A673 (cell line): ENCODE data around the gene TSHR. TPM values are rescaled to one million over a fixed set of nuclear protein-coding genes. Genes with fewer than 3 reads are reported as not detected.

Experiments
- BruUV-seq: library from RNA; stranded (reverse); fragments of 400-500 nt; replicated peaks from 2 replicates; lab custom pipeline; 2021; lab: Mats Ljungman, UMichigan
- CTCF ChIA-PET: fragments of 300-600 bp; sonication (Branson Sonifier 250); formaldehyde crosslinking; loops from one replicate; lab custom pipeline; 2022; ENCODE audit warnings: antibody characterized with exemption; lab: Charles Lee
- POLR2A ChIA-PET: fragments of 300-600 bp; sonication (Branson Sonifier 250); formaldehyde crosslinking; loops from one replicate; lab custom pipeline; 2022; ENCODE audit warnings: antibody characterized with exemption; ENCODE audit not compliant: low non-redundant PET; lab: Charles Lee
- DNase-seq: peaks from one replicate; pipeline ENCODE4 v3.0.0-alpha.2; 2015; ENCODE audit warnings: low spot score
- H3K27ac ChIP-seq: fragments of 200-600 bp; sonication (generic); 2 replicates; pipeline ENCODE4 v1.5.1; 2016; ENCODE audit warnings: mixed run types, low read depth, mild to moderate bottlenecking, mixed read lengths, antibody characterized with exemption, low read length; ENCODE audit not compliant: poor library complexity, severe bottlenecking
- H3K27me3 ChIP-seq: fragments of 200-600 bp; sonication (generic); replicated peaks from 2 replicates; pipeline ENCODE4 v1.6.1; 2017; ENCODE audit warnings: mixed run types, low read depth, mild to moderate bottlenecking, mixed read lengths, antibody characterized with exemption, low read length; ENCODE audit not compliant: insufficient read depth, poor library complexity
- H3K36me3 ChIP-seq: fragments of 200-600 bp; sonication (generic); 2 replicates; pipeline ENCODE4 v1.6.1; 2016; ENCODE audit warnings: mixed run types, mild to moderate bottlenecking, mixed read lengths, antibody characterized with exemption, low read length; ENCODE audit not compliant: insufficient read depth, poor library complexity, severe bottlenecking
- H3K4me1 ChIP-seq: fragments of 200-600 bp; sonication (generic); 2 replicates; pipeline ENCODE4 v1.6.1; 2017; ENCODE audit warnings: mixed run types, mild to moderate bottlenecking, mixed read lengths, antibody characterized with exemption, low read length; ENCODE audit not compliant: insufficient read depth, poor library complexity, severe bottlenecking
- H3K4me3 ChIP-seq: fragments of 200-600 bp; sonication (generic); 2 replicates; pipeline ENCODE4 v1.5.1; 2016; ENCODE audit warnings: low read depth, mixed run types, mild to moderate bottlenecking, mixed read lengths, low read length; ENCODE audit not compliant: poor library complexity, severe bottlenecking
- H3K9me3 ChIP-seq: fragments of 200-600 bp; sonication (generic); 2 replicates; pipeline ENCODE4 v1.6.1; 2016; ENCODE audit warnings: mixed run types, low read depth, mild to moderate bottlenecking, mixed read lengths, antibody characterized with exemption, low read length; ENCODE audit not compliant: poor library complexity, severe bottlenecking
- CTCF ChIP-seq: fragments of 300-800, 200-600 bp; sonication (generic); conservative IDR thresholded peaks from 2 replicates; pipeline ENCODE4 v1.5.1; 2017; ENCODE audit warnings: low read depth, mild to moderate bottlenecking, antibody characterized with exemption, low read length, moderate library complexity, mixed read lengths
- EZH2 ChIP-seq: fragments of 200-600 bp; sonication (generic); IDR thresholded peaks from 2 replicates; pipeline ENCODE4 v1.6.1; 2017; ENCODE audit warnings: borderline replicate concordance, low read depth, mild to moderate bottlenecking, mixed read lengths, antibody characterized with exemption, low read length; ENCODE audit not compliant: poor library complexity, severe bottlenecking
- intact Hi-C: fragments of 100-400 bp; cut with micrococcal nuclease; formaldehyde crosslinking; loops from one replicate; pipeline ENCODE4 v1.10.0; 2022; ENCODE audit not compliant: unreplicated experiment
- total RNA-seq: library from RNA; stranded (reverse); gene quantifications from 2 replicates; pipeline ENCODE4 v1.2.3, GENCODE V29; 2021

The TSHR gene
- total RNA-seq, 1 experiment from 2014 or later = not detected

- no peaks in the 10 kb centered on the region for H3K36me3 ChIP-seq
- DNase-seq = no peak
- no peaks in the 10 kb centered on the region for H3K27me3 ChIP-seq
- intact Hi-C loops = no loop called here
- ChIA-PET CTCF (no interaction called here), POLR2A (no interaction called here)
- no TSS peak for BruUV-seq
- no peak overlapping the region for H3K4me3 ChIP-seq
- H3K4me1 ChIP-seq = no peaks in the 10 kb centered on the region
- no peak overlapping the region for H3K27ac ChIP-seq
- H3K9me3 ChIP-seq = no peaks in the 10 kb centered on the region
- TF ChIP-seq CTCF = no peak
- no peak for TF ChIP-seq EZH2
Observed at GRCh38 chr14:81120501-81120900, 165.1 kb downstream of the TSHR start.

- no peaks in the 10 kb centered on the region for H3K4me1 ChIP-seq
- ChIA-PET CTCF (no interaction called here), POLR2A (no interaction called here)
- TF ChIP-seq EZH2 (no peak), CTCF (no peak)
- BruUV-seq = no TSS peak
- no peak for DNase-seq
- no peaks in the 10 kb centered on the region for H3K27me3 ChIP-seq
- no peak overlapping the region for H3K4me3 ChIP-seq
- no peaks in the 10 kb centered on the region for H3K36me3 ChIP-seq
- intact Hi-C loops = no loop called here
- H3K27ac ChIP-seq = no peak overlapping the region
- no peaks in the 10 kb centered on the region for H3K9me3 ChIP-seq
Observed at GRCh38 chr14:81122326-81122725, 166.9 kb downstream of the TSHR start.

GRCh38 chr14:81123811-81124210 lies 168.4 kb downstream of the TSHR start:
- Histone ChIP-seq H3K4me1 (no peaks in the 10 kb centered on the region), H3K36me3 (no peaks in the 10 kb centered on the region), H3K9me3 (no peaks in the 10 kb centered on the region), H3K27me3 (no peaks in the 10 kb centered on the region), H3K27ac (no peak overlapping the region), H3K4me3 (no peak overlapping the region)
- POLR2A ChIA-PET = no interaction called here
- no TSS peak for BruUV-seq
- no peak for DNase-seq
- CTCF ChIA-PET = no interaction called here
- no peak for TF ChIP-seq EZH2
- no peak for TF ChIP-seq CTCF
- intact Hi-C loops = no loop called here
